Measurements from ENCODE around the gene BCAS3.

The BCAS3 gene

GRCh38 chr17:60832151-60832585 lies 154.5 kb downstream of the BCAS3 start:
- Histone ChIP-seq H2AFZ (no peak overlapping the region), H3K9ac (no peak overlapping the region), H3K36me3 (ENCODE audit: control insufficient read depth, insufficient read depth, low read length) (no peaks in the 10 kb centered on the region), H3K4me3 (ENCODE audit: low read depth, low read length) (no peak overlapping the region), H3K27ac (no peak overlapping the region), H3K27me3 (ENCODE audit: control insufficient read depth, insufficient read depth, low read length) (no peaks in the 10 kb centered on the region), H3K79me2 (no peaks in the 10 kb centered on the region), H3K9me3 (ENCODE audit: control insufficient read depth, low read length) (no peaks in the 10 kb centered on the region), H3K4me1 (no peaks in the 10 kb centered on the region), H3K4me2 (ENCODE audit: low read length) (no peak overlapping the region)
- TF ChIP-seq CTCF (IDR thresholded peaks at IDR 0.05) = no peak

GRCh38 chr17:60832631-60833030 lies 155.0 kb downstream of the BCAS3 start:
- no peaks in the 10 kb centered on the region for H3K79me2 ChIP-seq
- no peaks in the 10 kb centered on the region for H3K4me1 ChIP-seq
- no peak overlapping the region for H3K4me3 ChIP-seq (ENCODE audit: low read depth, low read length)
- no peak for TF ChIP-seq CTCF (IDR thresholded peaks at IDR 0.05)
- H3K36me3 ChIP-seq (ENCODE audit: control insufficient read depth, insufficient read depth, low read length) = no peaks in the 10 kb centered on the region
- H2AFZ ChIP-seq = no peak overlapping the region
- H3K27me3 ChIP-seq (ENCODE audit: control insufficient read depth, insufficient read depth, low read length) = no peaks in the 10 kb centered on the region
- H3K9me3 ChIP-seq (ENCODE audit: control insufficient read depth, low read length) = no peaks in the 10 kb centered on the region
- H3K4me2 ChIP-seq (ENCODE audit: low read length) = no peak overlapping the region
- H3K27ac ChIP-seq = no peak overlapping the region
- H3K9ac ChIP-seq = no peak overlapping the region

- H3K27me3 ChIP-seq (ENCODE audit: control insufficient read depth, insufficient read depth, low read length) = no peaks in the 10 kb centered on the region
These were observed 162.8 kb downstream of the BCAS3 start for GRCh38 chr17:60840456-60840855.

GRCh38 chr17:60845012-60845411 lies 167.4 kb downstream of the BCAS3 start:
- Histone ChIP-seq H3K4me3 (ENCODE audit: low read depth, low read length) (no peak overlapping the region), H3K9me3 (ENCODE audit: control insufficient read depth, low read length) (no peaks in the 10 kb centered on the region), H3K27ac (no peak overlapping the region), H3K79me2 (no peaks in the 10 kb centered on the region), H2AFZ (no peak overlapping the region), H3K9ac (no peak overlapping the region), H3K4me2 (ENCODE audit: low read length) (no peak overlapping the region), H3K4me1 (no peaks in the 10 kb centered on the region), H3K27me3 (ENCODE audit: control insufficient read depth, insufficient read depth, low read length) (no peaks in the 10 kb centered on the region), H3K36me3 (ENCODE audit: control insufficient read depth, insufficient read depth, low read length) (no peaks in the 10 kb centered on the region)
- TF ChIP-seq CTCF (IDR thresholded peaks at IDR 0.05) = no peak

More at GRCh38 chr17:60840456-60840855, 162.8 kb downstream of the BCAS3 start:
- Histone ChIP-seq H3K4me2 (ENCODE audit: low read length) (no peak overlapping the region), H3K9ac (no peak overlapping the region), H3K9me3 (ENCODE audit: control insufficient read depth, low read length) (no peaks in the 10 kb centered on the region), H3K27ac (no peak overlapping the region), H3K4me3 (ENCODE audit: low read depth, low read length) (no peak overlapping the region), H3K79me2 (no peaks in the 10 kb centered on the region), H2AFZ (no peak overlapping the region), H3K36me3 (ENCODE audit: control insufficient read depth, insufficient read depth, low read length) (no peaks in the 10 kb centered on the region), H3K4me1 (no peaks in the 10 kb centered on the region)
- no peak for TF ChIP-seq CTCF (IDR thresholded peaks at IDR 0.05)

GRCh38 chr17:60846175-60846574 lies 168.5 kb downstream of the BCAS3 start:
- no peak for TF ChIP-seq CTCF (IDR thresholded peaks at IDR 0.05)
- no peak overlapping the region for H3K9ac ChIP-seq
- no peak overlapping the region for H3K27ac ChIP-seq
- no peaks in the 10 kb centered on the region for H3K36me3 ChIP-seq (ENCODE audit: control insufficient read depth, insufficient read depth, low read length)
- H2AFZ ChIP-seq = no peak overlapping the region
- no peaks in the 10 kb centered on the region for H3K4me1 ChIP-seq
- no peak overlapping the region for H3K4me3 ChIP-seq (ENCODE audit: low read depth, low read length)
- no peak overlapping the region for H3K4me2 ChIP-seq (ENCODE audit: low read length)
- no peaks in the 10 kb centered on the region for H3K79me2 ChIP-seq
- H3K27me3 ChIP-seq (ENCODE audit: control insufficient read depth, insufficient read depth, low read length) = no peaks in the 10 kb centered on the region
- H3K9me3 ChIP-seq (ENCODE audit: control insufficient read depth, low read length) = no peaks in the 10 kb centered on the region
